ENCODE measurements around the gene C1QL2. TPM values are rescaled to one million over a fixed set of nuclear protein-coding genes. Genes with fewer than 3 reads are reported as not detected.

The C1QL2 gene
- total and polyA plus RNA-seq, 9 donors, result not detected

DNA sequence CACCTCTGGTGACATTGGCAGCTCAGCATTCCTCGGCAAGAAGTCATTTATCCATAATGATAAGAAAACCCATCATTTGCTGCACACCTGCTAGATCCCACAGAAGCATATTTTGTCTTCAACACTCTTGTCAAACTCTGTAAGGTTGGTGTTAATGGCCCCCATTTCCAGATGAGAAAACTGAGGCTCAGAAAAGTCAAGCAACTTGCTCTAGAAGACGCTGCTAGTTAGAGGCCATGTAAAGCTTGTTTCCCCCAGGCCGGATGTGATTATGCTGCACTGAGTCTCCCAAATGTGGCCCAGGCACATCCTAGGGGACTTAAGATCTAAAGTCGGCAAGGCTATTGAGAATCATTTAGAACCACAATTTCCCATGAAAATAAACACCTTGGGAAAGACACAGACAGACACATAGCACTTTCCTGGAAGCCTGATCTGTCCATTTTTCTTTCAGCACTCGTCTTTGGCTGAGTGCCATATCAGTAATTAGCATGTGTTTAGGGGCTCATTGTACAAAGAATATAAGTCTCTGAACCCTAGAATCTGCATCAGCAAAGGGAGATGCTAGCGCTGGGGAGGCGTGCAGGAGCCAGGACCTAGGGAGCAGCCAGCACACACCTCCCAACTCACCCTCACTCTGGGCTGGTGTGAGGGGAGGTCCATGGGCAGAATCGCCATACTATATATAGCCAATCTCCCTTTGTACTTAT lies 39.3 kb downstream of the C1QL2 start:
- peaks cover 3% of the 10 kb centered on the region for H3K27me3 ChIP-seq (ENCODE audit: control insufficient read depth, insufficient read depth, low read length)
- no peak for DNase-seq
- H3K27ac ChIP-seq (ENCODE audit: low read length), result no peak overlapping the region
- H3K4me1 ChIP-seq (ENCODE audit: control insufficient read depth, insufficient read depth, low read length), result no peaks in the 10 kb centered on the region
- no peaks in the 10 kb centered on the region for H3K9me3 ChIP-seq (replicated peaks; ENCODE audit: control insufficient read depth, low read depth, low read length)
- WGBS (ENCODE audit: insufficient coverage), result 48% methylated on average over 2 of the region's 8 CpGs
- H3K4me3 ChIP-seq (ENCODE audit: low read length), result no peak overlapping the region
- no peaks in the 10 kb centered on the region for H3K36me3 ChIP-seq (ENCODE audit: control insufficient read depth, insufficient read depth, low read length)

DNA sequence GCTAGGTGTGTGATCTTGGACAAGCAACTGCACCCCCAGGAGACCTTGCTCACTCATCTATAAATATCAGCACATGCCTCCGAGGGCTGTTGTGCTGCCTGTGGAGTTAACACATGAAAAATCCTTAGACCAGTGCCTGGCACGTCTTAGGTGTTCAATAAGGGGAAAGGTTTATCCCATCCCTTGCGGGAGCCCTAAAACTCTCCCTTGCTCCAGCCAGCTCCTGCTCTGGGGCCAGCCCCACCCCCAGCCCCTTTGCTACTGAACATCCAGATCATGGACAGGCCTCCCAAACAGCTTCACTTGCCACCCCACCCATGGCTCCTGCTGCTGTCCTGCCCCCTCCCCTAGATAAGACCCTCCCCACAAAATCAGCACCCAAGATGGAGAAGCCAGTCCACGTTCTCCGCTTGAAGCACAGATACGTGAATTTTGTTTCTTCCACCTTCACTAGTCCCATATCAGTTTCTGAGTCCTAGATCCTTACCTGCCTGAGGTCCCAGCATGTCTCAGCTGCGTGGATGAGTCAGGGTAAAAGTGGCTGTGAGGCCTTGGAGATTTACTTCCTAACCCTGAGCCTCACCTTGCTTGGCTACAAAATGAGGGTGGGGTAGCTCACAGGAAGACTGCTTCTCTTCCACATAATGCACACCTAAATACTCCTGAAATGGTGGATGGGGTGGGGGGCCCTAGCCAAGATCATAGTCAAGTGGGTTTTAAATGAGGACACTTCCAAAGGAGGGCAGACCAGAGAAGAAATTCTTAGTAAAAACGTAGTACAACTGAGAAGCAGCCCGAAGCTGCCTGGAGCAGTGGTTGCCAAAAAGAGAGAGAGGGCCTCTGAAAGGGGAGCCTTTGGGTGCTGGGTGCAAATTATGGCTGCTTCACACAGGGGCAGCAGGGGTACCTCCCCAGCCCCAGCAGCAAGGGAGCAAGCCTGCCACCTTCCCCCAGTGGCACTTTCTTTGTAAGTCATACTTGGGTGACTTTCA lies 40.4 kb downstream of the C1QL2 start:
- Histone ChIP-seq H3K9me3 (replicated peaks; ENCODE audit: control insufficient read depth, low read depth, low read length) (no peaks in the 10 kb centered on the region), H3K27me3 (ENCODE audit: control insufficient read depth, insufficient read depth, low read length) (peaks cover 3% of the 10 kb centered on the region), H3K27ac (ENCODE audit: low read length) (no peak overlapping the region), H3K4me3 (ENCODE audit: low read length) (no peak overlapping the region), H3K36me3 (ENCODE audit: control insufficient read depth, insufficient read depth, low read length) (no peaks in the 10 kb centered on the region), H3K4me1 (ENCODE audit: control insufficient read depth, insufficient read depth, low read length) (no peaks in the 10 kb centered on the region)
- no peak for DNase-seq
- 77% methylated on average over 4 of the region's 9 CpGs for WGBS (ENCODE audit: insufficient coverage)

DNA sequence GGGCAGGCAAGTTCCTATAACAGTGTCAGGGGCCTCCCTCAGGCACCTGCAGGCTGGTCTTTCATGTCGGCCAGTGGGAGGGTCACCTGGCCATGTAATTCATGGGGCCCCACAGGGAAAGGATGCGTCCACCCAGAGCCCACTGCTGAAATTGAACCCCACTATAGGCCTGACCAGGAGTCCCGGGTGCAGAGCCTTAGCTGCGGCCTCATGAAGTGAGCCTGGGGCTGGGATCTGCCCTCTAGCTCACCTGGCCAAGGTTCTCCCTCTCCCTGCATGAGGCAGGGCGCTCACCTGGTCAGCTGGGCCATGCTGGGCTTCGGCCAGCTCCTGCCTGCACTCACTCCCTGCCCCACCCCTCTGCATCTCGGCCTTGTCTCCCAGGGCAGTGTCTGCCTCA lies 41.1 kb downstream of the C1QL2 start:
- H3K27me3 ChIP-seq (ENCODE audit: control insufficient read depth, insufficient read depth, low read length), result peaks cover 3% of the 10 kb centered on the region
- 61% methylated on average over 7 of the region's 7 CpGs for WGBS (ENCODE audit: insufficient coverage)

DNA sequence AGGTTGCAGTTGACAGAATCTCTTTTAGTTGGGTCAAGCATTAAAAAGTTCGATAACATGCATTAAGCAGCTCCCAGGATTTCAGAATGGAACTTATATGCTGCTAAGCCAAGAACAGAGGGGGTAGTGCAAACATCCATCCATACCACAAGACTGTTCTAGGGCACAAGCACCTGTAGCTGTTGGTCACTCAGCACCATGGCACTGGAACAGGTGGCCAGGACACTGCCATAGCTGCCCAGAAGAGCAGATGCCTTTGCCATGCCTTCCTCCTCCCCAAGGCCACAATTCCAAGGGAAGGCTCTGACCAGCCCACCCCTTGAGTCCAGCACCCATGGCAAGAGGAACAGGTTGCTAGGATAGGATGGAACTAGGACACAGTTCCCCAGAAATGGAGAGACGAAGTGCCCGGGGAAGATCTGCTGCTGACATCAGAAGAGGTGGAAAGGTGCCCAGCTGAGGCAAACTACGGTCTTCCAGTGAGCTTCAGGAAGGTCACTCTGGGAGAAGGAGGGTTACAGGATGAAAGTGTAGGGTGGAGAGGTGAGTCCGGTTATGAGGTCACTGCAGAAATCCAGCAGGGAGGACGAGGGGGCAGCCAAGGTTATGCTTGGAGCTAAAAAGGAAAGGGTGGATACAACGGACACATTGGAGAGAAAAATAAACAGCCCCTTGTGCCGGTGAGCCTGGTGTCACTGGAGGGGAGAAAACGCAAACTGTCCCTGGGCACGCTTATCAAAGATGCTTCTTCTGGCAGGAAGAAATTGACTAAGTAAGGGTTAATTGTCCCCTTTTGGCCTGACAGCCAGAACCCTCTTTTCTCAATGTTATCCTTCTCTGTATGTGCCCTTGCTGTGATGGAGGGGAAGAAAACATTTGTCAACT lies 41.9 kb downstream of the C1QL2 start:
- Histone ChIP-seq H3K4me1 (ENCODE audit: control insufficient read depth, insufficient read depth, low read length) (no peaks in the 10 kb centered on the region), H3K36me3 (ENCODE audit: control insufficient read depth, insufficient read depth, low read length) (no peaks in the 10 kb centered on the region), H3K4me3 (ENCODE audit: low read length) (no peak overlapping the region), H3K9me3 (replicated peaks; ENCODE audit: control insufficient read depth, low read depth, low read length) (no peaks in the 10 kb centered on the region), H3K27me3 (ENCODE audit: control insufficient read depth, insufficient read depth, low read length) (peaks cover 5% of the 10 kb centered on the region), H3K27ac (ENCODE audit: low read length) (no peak overlapping the region)
- DNase-seq, result no peak
- WGBS (ENCODE audit: insufficient coverage), result 84% methylated on average over 9 of the region's 10 CpGs

More for the DNA sequence above, 41.1 kb downstream of the C1QL2 start:
- Histone ChIP-seq H3K9me3 (replicated peaks; ENCODE audit: control insufficient read depth, low read depth, low read length) (no peaks in the 10 kb centered on the region), H3K4me3 (ENCODE audit: low read length) (no peak overlapping the region), H3K27ac (ENCODE audit: low read length) (no peak overlapping the region), H3K4me1 (ENCODE audit: control insufficient read depth, insufficient read depth, low read length) (no peaks in the 10 kb centered on the region), H3K36me3 (ENCODE audit: control insufficient read depth, insufficient read depth, low read length) (no peaks in the 10 kb centered on the region)
- DNase-seq, result no peak

DNA sequence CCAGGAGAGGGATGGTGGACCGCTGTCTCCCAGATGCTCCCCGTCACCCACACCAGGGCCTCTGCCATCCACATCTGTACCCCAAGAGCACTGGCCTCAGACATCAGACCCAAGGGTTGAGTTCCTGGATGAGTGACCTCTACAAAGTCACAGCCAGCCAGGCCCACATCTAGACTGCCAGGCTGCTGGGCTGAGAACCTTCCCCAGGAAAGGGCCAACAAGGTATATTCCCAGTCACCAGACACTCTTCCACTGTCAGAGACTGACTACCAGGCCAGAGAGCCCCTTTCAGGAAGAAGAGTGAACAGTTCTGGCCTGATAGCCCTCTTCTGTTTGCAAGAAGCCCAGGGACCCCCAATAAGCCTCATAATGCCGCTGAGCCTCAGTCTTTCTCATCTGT lies 44.3 kb downstream of the C1QL2 start:
- H3K36me3 ChIP-seq (ENCODE audit: control insufficient read depth, insufficient read depth, low read length), result no peaks in the 10 kb centered on the region
- DNase-seq, result no peak
- peaks cover 9% of the 10 kb centered on the region for H3K27me3 ChIP-seq (ENCODE audit: control insufficient read depth, insufficient read depth, low read length)
- no peak overlapping the region for H3K27ac ChIP-seq (ENCODE audit: low read length)
- H3K4me3 ChIP-seq (ENCODE audit: low read length), result no peak overlapping the region
- H3K9me3 ChIP-seq (replicated peaks; ENCODE audit: control insufficient read depth, low read depth, low read length), result peaks cover 3% of the 10 kb centered on the region
- no peaks in the 10 kb centered on the region for H3K4me1 ChIP-seq (ENCODE audit: control insufficient read depth, insufficient read depth, low read length)
- WGBS (ENCODE audit: insufficient coverage), result 81% methylated on average over 3 of the region's 3 CpGs

DNA sequence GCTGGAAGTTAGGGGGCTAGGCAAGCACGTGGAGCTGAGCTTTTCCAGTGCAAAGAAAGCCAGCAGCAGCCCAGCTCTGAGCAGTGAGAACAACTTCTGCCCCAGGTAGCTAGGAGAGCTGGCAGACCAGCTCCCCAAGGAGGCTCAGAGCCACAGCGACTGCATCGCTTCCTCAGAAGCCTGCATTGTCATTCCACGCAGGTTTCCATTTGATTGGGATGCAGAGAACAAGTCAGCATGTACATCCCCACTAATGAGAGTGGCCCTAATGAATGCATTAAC lies 45.1 kb downstream of the C1QL2 start:
- H3K27ac ChIP-seq (ENCODE audit: low read length), result no peak overlapping the region
- no peak for DNase-seq
- H3K4me3 ChIP-seq (ENCODE audit: low read length), result no peak overlapping the region
- peaks cover 9% of the 10 kb centered on the region for H3K27me3 ChIP-seq (ENCODE audit: control insufficient read depth, insufficient read depth, low read length)
- H3K4me1 ChIP-seq (ENCODE audit: control insufficient read depth, insufficient read depth, low read length), result no peaks in the 10 kb centered on the region
- peaks cover 3% of the 10 kb centered on the region for H3K9me3 ChIP-seq (replicated peaks; ENCODE audit: control insufficient read depth, low read depth, low read length)
- 50% methylated on average over 4 of the region's 4 CpGs for WGBS (ENCODE audit: insufficient coverage)
- no peaks in the 10 kb centered on the region for H3K36me3 ChIP-seq (ENCODE audit: control insufficient read depth, insufficient read depth, low read length)

DNA sequence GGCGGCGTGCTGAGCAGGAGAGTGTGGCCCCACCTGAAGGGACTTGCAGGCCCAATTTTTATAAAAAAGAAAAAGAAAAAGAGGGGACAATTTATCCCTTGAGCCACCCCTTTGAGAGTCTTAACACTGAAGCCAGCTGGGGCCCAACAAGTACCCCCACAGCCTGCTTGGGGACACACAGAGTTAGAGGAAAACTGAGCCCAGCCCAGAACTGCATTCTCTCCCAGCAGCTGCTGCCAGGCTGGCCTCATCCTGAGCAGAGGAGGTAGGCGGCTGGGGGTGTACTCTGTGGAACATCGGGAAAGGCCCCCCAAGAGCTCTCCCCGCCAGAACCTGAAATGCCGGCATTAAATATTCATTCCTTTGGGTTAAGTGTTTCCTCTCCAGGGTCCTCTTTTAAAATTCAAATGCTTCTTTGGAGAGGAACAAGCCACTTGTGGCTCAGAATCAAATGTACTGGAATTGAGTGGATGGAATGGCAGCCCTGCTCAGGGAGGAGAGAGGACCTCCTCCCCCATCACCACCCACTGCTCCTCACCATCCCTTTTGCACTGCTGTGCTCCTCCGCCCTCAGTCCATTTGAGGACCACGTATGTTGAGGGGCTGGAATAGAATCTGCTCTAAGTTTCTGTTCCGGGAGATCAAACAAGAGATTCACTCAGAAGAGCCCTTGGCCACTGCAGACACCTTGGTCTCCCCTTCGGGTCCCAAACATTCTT lies 45.6 kb downstream of the C1QL2 start:
- H3K4me3 ChIP-seq (ENCODE audit: low read length), result no peak overlapping the region
- peaks cover 3% of the 10 kb centered on the region for H3K9me3 ChIP-seq (replicated peaks; ENCODE audit: control insufficient read depth, low read depth, low read length)
- H3K36me3 ChIP-seq (ENCODE audit: control insufficient read depth, insufficient read depth, low read length), result no peaks in the 10 kb centered on the region
- DNase-seq, result no peak
- H3K27ac ChIP-seq (ENCODE audit: low read length), result no peak overlapping the region
- no peaks in the 10 kb centered on the region for H3K4me1 ChIP-seq (ENCODE audit: control insufficient read depth, insufficient read depth, low read length)
- peaks cover 9% of the 10 kb centered on the region for H3K27me3 ChIP-seq (ENCODE audit: control insufficient read depth, insufficient read depth, low read length)
- 59% methylated on average over 6 of the region's 10 CpGs for WGBS (ENCODE audit: insufficient coverage)

DNA sequence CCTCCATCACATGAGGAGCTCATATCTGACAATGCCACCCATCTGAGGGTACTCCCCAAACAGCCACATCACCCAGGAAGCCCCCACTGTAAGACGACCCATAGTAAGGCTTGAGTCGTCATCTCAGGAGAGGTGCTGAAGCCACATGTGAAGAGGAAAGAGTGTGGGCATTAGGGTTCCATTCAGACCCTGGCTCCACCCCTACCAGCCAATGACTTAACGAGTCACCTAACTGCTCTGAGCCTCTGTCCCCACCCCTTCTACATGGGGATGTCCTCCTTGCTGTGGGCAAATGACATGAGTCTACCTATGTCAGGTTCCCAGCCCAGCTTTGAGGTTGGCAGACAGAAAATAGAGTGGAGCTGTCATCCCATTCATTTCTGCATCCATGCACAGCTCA lies 46.3 kb downstream of the C1QL2 start:
- WGBS (ENCODE audit: insufficient coverage), result no CpG with 5 or more reads among the region's 3 CpGs
- no peaks in the 10 kb centered on the region for H3K4me1 ChIP-seq (ENCODE audit: control insufficient read depth, insufficient read depth, low read length)
- H3K36me3 ChIP-seq (ENCODE audit: control insufficient read depth, insufficient read depth, low read length), result no peaks in the 10 kb centered on the region
- peaks cover 6% of the 10 kb centered on the region for H3K27me3 ChIP-seq (ENCODE audit: control insufficient read depth, insufficient read depth, low read length)
- no peak for DNase-seq
- peaks cover 3% of the 10 kb centered on the region for H3K9me3 ChIP-seq (replicated peaks; ENCODE audit: control insufficient read depth, low read depth, low read length)
- H3K27ac ChIP-seq (ENCODE audit: low read length), result no peak overlapping the region
- no peak overlapping the region for H3K4me3 ChIP-seq (ENCODE audit: low read length)

DNA sequence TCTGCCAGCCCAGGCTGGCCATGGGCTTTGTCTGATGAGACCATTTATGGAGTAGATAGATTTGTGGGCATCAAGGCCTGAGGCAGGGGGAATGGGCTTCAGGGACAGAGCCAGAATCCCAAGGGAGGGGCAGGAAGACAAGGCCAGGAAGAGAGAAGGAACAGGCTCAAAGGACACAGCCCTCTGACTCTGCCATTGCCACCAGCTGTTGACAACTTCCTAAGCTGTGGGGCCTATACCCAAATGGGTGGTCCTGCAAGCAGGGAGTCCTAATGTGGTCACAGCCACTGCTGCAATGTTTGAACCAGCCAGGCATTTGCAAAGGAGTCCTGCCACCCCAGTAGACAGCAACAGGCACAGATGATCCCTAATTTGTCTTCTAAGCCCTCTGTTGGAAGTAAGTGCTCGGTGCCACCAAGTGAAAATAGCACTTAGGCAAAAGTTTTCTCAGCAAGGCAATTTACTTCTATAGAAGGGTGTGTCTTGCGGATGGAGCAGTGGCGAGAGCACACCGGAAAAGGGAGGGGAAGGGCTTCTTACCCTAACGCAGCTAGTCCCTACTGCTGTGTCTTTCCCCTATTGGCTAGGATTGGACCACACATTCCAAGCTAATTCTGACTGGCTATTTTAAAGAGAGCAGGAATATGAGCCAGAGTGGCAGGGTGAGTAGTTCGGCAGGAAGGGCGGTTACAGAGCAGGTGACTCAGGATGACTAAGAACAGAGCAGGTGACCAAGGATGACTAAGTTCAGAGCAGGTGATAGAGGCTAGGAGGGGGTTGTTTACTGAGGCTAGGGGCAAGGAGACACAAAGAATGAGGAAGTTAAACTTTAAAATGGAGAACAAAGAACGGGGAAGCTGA lies 47.2 kb downstream of the C1QL2 start:
- WGBS (ENCODE audit: insufficient coverage), result 61% methylated on average over 3 of the region's 8 CpGs
- DNase-seq, result no peak

More for the DNA sequence above, 47.2 kb downstream of the C1QL2 start:
- Histone ChIP-seq H3K4me3 (ENCODE audit: low read length) (no peak overlapping the region), H3K9me3 (replicated peaks; ENCODE audit: control insufficient read depth, low read depth, low read length) (peaks cover 3% of the 10 kb centered on the region), H3K27me3 (ENCODE audit: control insufficient read depth, insufficient read depth, low read length) (peaks cover 6% of the 10 kb centered on the region), H3K36me3 (ENCODE audit: control insufficient read depth, insufficient read depth, low read length) (no peaks in the 10 kb centered on the region), H3K4me1 (ENCODE audit: control insufficient read depth, insufficient read depth, low read length) (no peaks in the 10 kb centered on the region), H3K27ac (ENCODE audit: low read length) (no peak overlapping the region)
